ENCODE data around the gene CNPPD1.
"Not testable (repeated sequence)": the region's sequence is repeated elsewhere in the genome, so short reads cannot be mapped to it uniquely, and the experiment has no call there.

Gene CNPPD1

GRCh38 chr2:219207884-219208740 lies 31.4 kb upstream of the CNPPD1 start:
- DNase-seq = no peak

GRCh38 chr2:219207134-219207883 lies 30.6 kb upstream of the CNPPD1 start:
- DNase-seq = no peak

- peak; percentile 87 for DNase-seq
These were observed 29.8 kb upstream of the CNPPD1 start, which contains the start of gene ZFAND2B for GRCh38 chr2:219206328-219207133. Gene ZFAND2B, plus strand, starts transcription at chr2:219206782. Its CDS starts 206 bp downstream, at chr2:219206988.

GRCh38 chr2:219205981-219206327 lies 29.2 kb upstream of the CNPPD1 start:
- DNase-seq = no peak

GRCh38 chr2:219205165-219205538 lies 28.4 kb upstream of the CNPPD1 start:
- DNase-seq = no peak

GRCh38 chr2:219204425-219205164 lies 27.9 kb upstream of the CNPPD1 start:
- DNase-seq = no peak

- DNase-seq = not testable (repeated sequence)
These were observed 24.6 kb upstream of the CNPPD1 start for GRCh38 chr2:219201331-219201730.

- DNase-seq = not testable (repeated sequence)
These were observed 24.0 kb upstream of the CNPPD1 start for GRCh38 chr2:219200502-219201326.

- no peak for DNase-seq
These were observed 22.9 kb upstream of the CNPPD1 start for GRCh38 chr2:219199470-219200211.

- DNase-seq = no peak
These were observed 22.2 kb upstream of the CNPPD1 start for GRCh38 chr2:219198974-219199373.

- DNase-seq = no peak
These were observed 20.7 kb upstream of the CNPPD1 start for GRCh38 chr2:219197388-219197787.

- DNase-seq = no peak
These were observed 10.2 kb upstream of the CNPPD1 start for GRCh38 chr2:219186754-219187456.

GRCh38 chr2:219184121-219184520 lies 7.4 kb upstream of the CNPPD1 start:
- DNase-seq = no peak

- no peak for DNase-seq
These were observed 6.5 kb upstream of the CNPPD1 start for GRCh38 chr2:219183151-219183772.

GRCh38 chr2:219182331-219183150 lies 5.8 kb upstream of the CNPPD1 start:
- DNase-seq = no peak

- DNase-seq = no peak
These were observed 4.8 kb upstream of the CNPPD1 start for GRCh38 chr2:219181531-219181930.

- DNase-seq = no peak
These were observed 4.2 kb upstream of the CNPPD1 start for GRCh38 chr2:219180961-219181360.

- no peak for DNase-seq
These were observed 3.1 kb upstream of the CNPPD1 start for GRCh38 chr2:219179601-219180465.
